NCI-H146 treated with DMSO at 0.1 percent for 48 hours (cell line): ENCODE results near the gene CCR9.

ENCODE experiments used
- DNase-seq: peaks from one replicate; lab custom pipeline; 2025; ENCODE audit not compliant: unreplicated experiment; lab: John Stamatoyannopoulos, UW

Gene CCR9

DNA sequence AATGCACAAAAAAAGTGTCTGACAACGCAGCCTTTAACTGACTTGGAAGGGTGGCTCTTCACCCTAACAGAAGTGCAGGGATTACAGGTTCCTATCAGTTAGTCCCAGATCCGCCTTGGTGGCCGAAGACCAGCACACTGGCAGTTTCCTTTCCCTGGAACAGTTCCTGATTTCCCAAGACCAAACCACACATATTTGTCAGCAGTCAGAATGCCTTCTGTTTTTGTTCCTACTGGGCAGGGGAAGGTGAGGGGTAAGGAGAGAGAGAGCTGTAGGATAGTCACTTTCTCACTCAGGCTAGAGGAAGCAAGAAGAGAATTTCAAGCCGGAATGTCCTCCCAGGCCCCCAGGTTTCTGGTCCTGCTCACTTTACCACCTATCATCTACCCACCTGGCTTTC lies 66.1 kb downstream of the CCR9 start:
- DNase-seq: no peak
